Femur (tissue), 1 donor: ENCODE results near the gene LIMS2.

ENCODE experiments used
- DNase-seq: peaks from one replicate; pipeline ENCODE4 v3.0.0-alpha.2; 2017

LIMS2 gene

GRCh38 chr2:127673291-127674069 lies 1.9 kb downstream of the LIMS2 start:
- no peak for DNase-seq

- no peak for DNase-seq
These were observed 2.7 kb downstream of the LIMS2 start for GRCh38 chr2:127672341-127673224.

- no peak for DNase-seq
These were observed 3.6 kb downstream of the LIMS2 start for GRCh38 chr2:127671557-127672302.

GRCh38 chr2:127670957-127671290 lies 4.4 kb downstream of the LIMS2 start:
- no peak for DNase-seq

GRCh38 chr2:127670055-127670956 lies 5.0 kb downstream of the LIMS2 start:
- no peak for DNase-seq

- DNase-seq = no peak
These were observed 6.3 kb downstream of the LIMS2 start for GRCh38 chr2:127669056-127669455.

GRCh38 chr2:127665267-127665893 lies 9.9 kb downstream of the LIMS2 start:
- no peak for DNase-seq

GRCh38 chr2:127664895-127665225 lies 10.5 kb downstream of the LIMS2 start:
- DNase-seq = no peak

- peak; percentile 21 for DNase-seq
These were observed 11.1 kb downstream of the LIMS2 start for GRCh38 chr2:127664065-127664894.

GRCh38 chr2:127663566-127664064 lies 11.7 kb downstream of the LIMS2 start:
- DNase-seq = no peak

GRCh38 chr2:127662937-127663565 lies 12.3 kb downstream of the LIMS2 start:
- peak; percentile 19 for DNase-seq

- DNase-seq = peak; percentile 16
These were observed 13.3 kb downstream of the LIMS2 start for GRCh38 chr2:127661949-127662510.

- DNase-seq = peak; percentile 13
These were observed 14.2 kb downstream of the LIMS2 start for GRCh38 chr2:127661072-127661649.

GRCh38 chr2:127660291-127660578 lies 15.1 kb downstream of the LIMS2 start:
- no peak for DNase-seq

- peak; percentile 18 for DNase-seq
These were observed 15.7 kb downstream of the LIMS2 start for GRCh38 chr2:127659408-127660290.

GRCh38 chr2:127658641-127659407 lies 16.5 kb downstream of the LIMS2 start:
- DNase-seq = peak; percentile 12

- DNase-seq = no peak
These were observed 17.2 kb downstream of the LIMS2 start for GRCh38 chr2:127658146-127658545.

GRCh38 chr2:127657232-127657595 lies 18.1 kb downstream of the LIMS2 start:
- no peak for DNase-seq
